DOHH2 (cell line): ENCODE measurements around the gene BCKDHA.

ENCODE experiments used
- CTCF ChIP-seq: fragments of 200-600 bp; sonication (generic); IDR thresholded peaks from one replicate; pipeline ENCODE4 v1.5.1; 2014; ENCODE audit warnings: antibody characterized with exemption, mild to moderate bottlenecking, low read depth, low read length; ENCODE audit not compliant: poor library complexity, severe bottlenecking
- EZH2phosphoT487 ChIP-seq: fragments of 200-600 bp; sonication (generic); IDR thresholded peaks from 2 replicates; pipeline ENCODE4 v1.6.1; 2017; ENCODE audit warnings: borderline replicate concordance, mild to moderate bottlenecking, antibody characterized with exemption, low read length, moderate library complexity, mixed read lengths

GRCh38 chr19:41367848-41368301, 29.7 kb upstream of the BCKDHA start:
- TF ChIP-seq CTCF (no peak), EZH2phosphoT487 (no peak)
